ENCODE measurements around the gene MEIOB.

Gene MEIOB

GRCh38 chr16:1786242-1787055 lies 85.5 kb downstream of the MEIOB start:
- no peak for DNase-seq (ENCODE audit: low read depth)

- no peak for DNase-seq (ENCODE audit: low read depth)
Measured at GRCh38 chr16:1785846-1786170, 86.2 kb downstream of the MEIOB start.

DNA sequence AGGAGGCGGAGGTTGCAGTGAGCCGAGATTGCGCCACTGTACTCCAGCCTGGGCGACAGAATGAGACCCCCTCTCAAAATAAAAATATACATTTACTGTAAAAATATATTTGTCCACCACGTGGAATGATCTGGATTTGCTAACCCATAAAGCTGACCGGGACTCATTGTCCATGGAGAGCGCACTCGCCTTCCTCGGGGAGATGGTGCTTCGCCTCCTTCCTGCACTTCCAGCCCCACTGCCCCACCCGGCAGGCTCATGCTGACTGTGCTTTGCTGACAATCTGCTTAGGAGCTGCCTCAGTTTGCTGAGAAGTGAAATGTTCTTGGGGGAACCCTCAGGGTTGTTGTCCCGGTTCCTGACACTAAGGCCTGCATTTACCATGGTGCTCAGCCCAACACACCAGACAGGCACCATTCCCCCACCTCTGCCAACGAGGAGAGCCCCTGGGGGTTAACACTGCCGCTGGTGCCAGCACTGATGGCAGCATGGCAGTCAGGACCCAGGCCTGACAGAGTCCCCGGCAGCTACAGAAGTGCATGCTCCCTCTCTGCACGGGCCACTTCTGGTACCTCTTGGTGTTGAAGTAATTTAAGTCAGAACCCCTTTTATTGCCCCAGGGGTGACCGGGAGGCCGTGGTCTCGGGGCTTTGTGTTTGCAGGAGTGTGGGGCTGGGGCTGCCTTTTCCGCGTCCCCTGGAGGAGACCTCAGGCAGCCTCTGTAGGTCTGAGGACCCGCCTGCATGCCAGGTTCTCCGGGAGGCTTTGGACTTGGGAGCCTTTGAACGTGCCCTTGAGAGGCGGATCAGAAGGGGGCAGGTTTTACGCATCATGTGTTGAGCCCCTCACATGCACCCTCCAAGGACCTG lies 86.8 kb downstream of the MEIOB start:
- no peak for DNase-seq (ENCODE audit: low read depth)
